GM12892 (cell line): ENCODE data around the gene IQCC.

ENCODE experiments used
- DNase-seq: peaks from one replicate; pipeline ENCODE4 v3.0.0; 2011; ENCODE audit not compliant: insufficient read length
- FAIRE-seq: peaks from 2 replicates; lab custom pipeline; 2011; peaks lifted over from hg19 to GRCh38; lab: Jason Lieb, UNC
- POLR2A ChIP-seq: IDR thresholded peaks from 2 replicates; pipeline ENCODE4 v1.6.1; 2011; ENCODE audit warnings: low read depth, low read length, control low read depth
- POLR2AphosphoS5 ChIP-seq: IDR thresholded peaks from 2 replicates; pipeline ENCODE4 v1.6.1; 2011; ENCODE audit warnings: low read depth, low read length, control low read depth
- TAF1 ChIP-seq: IDR thresholded peaks from 2 replicates; pipeline ENCODE4 v1.6.1; 2011; ENCODE audit warnings: low read depth, mild to moderate bottlenecking, control low read depth, low read length, borderline replicate concordance

The IQCC gene

GRCh38 chr1:32255072-32256071 lies 49.9 kb downstream of the IQCC start:
- FAIRE-seq (peak; percentile 79), DNase-seq (no peak)
- TF ChIP-seq POLR2A, result no peak
- no peak for TF ChIP-seq POLR2AphosphoS5
- no peak for TF ChIP-seq TAF1

DNA sequence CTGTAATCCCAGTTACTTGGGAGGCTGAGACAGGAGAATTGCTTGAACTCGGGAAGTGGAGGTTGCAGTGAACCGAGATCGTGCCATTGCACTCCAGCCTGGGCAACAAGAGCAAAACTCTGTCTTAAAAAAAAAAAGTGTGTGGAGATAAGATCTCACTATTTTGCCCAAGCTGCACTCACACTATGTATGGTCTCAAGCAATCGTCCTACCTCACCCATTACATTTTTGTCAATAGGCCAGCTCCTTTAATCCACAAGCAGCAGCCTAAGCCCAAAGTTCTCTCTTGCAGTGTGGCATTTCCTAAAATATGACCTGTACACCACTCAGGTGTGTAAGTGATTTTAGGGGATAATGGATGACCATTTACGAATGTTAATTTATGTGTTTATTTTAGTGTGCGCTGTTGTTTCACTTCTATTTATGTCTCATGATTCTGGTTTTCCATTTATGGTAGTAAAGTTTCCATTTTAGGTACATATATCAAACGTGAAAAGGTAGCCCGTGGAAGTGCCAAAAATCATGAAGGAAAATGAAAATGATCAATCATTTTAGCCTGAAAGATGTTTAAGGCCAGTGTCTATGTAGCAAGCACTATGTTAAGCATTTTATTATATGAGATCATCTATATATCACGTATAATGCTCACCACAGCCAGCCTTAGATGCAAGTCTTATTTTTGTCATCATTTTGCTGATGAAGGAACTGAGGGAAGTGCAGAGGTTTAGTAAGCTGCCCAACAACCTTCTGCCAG lies 51.2 kb downstream of the IQCC start:
- DNase-seq, result no peak
- no peak for TF ChIP-seq POLR2A
- no peak for TF ChIP-seq TAF1
- TF ChIP-seq POLR2AphosphoS5, result no peak
- peak; percentile 70 for FAIRE-seq

GRCh38 chr1:32257227-32257508 lies 51.7 kb downstream of the IQCC start:
- DNase-seq (no peak), FAIRE-seq (no peak)
- TF ChIP-seq POLR2A, result no peak
- TF ChIP-seq TAF1, result no peak
- TF ChIP-seq POLR2AphosphoS5, result no peak
